Measurements from ENCODE around the gene SLC35C1. TPM values are rescaled to one million over a fixed set of nuclear protein-coding genes. Genes with fewer than 3 reads are reported as not detected.
"Not testable (repeated sequence)": the region's sequence is repeated elsewhere in the genome, so short reads cannot be mapped to it uniquely, and the experiment has no call there.

The SLC35C1 gene
- total RNA-seq, 1 experiment from 2014 or later = 15.6 TPM

DNA sequence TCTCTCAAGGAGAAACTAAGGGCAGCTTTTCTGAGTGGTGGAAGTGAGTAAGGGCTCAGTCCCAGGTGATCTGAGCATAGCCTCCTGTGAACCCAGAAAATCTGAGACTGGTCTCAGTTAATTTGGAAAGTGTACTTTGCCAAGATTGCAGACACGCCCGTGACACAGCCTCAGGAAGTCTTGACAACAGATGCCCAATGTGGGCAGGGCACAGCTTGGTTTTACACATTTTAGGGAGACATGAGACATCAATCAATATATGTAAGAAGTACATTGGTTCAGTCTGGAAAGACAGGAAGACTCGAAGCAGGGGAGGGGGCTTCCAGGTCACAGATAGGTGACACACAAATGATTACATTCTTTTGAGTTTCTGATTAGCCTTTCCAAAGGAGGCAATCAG is 28.8 kb downstream of the SLC35C1 start:
- H3K27ac ChIP-seq = no peak overlapping the region
- no peaks in the 10 kb centered on the region for H3K4me1 ChIP-seq (replicated peaks; ENCODE audit: insufficient read depth)
- no peak overlapping the region for H3K4me2 ChIP-seq
- ChIA-PET POLR2A (ENCODE audit: unreplicated experiment) (no interaction called here), CTCF (interaction anchor here (0.6 kb wide), 1 partner anchor 599 kb away, joined by 3 read pairs; no protein-coding TSS in a partner anchor)
- H3K9me3 ChIP-seq (ENCODE audit: insufficient read depth, low read depth) = no peaks in the 10 kb centered on the region
- DNase-seq = no peak
- H3K27me3 ChIP-seq (ENCODE audit: insufficient read depth, low read depth) = peaks cover 16% of the 10 kb centered on the region
- no peaks in the 10 kb centered on the region for H3K36me3 ChIP-seq (ENCODE audit: low read depth)
- no peak for TF ChIP-seq EZH2 (IDR thresholded peaks at IDR 0.05; ENCODE audit: low read depth)
- TF ChIP-seq, protein P1, sequence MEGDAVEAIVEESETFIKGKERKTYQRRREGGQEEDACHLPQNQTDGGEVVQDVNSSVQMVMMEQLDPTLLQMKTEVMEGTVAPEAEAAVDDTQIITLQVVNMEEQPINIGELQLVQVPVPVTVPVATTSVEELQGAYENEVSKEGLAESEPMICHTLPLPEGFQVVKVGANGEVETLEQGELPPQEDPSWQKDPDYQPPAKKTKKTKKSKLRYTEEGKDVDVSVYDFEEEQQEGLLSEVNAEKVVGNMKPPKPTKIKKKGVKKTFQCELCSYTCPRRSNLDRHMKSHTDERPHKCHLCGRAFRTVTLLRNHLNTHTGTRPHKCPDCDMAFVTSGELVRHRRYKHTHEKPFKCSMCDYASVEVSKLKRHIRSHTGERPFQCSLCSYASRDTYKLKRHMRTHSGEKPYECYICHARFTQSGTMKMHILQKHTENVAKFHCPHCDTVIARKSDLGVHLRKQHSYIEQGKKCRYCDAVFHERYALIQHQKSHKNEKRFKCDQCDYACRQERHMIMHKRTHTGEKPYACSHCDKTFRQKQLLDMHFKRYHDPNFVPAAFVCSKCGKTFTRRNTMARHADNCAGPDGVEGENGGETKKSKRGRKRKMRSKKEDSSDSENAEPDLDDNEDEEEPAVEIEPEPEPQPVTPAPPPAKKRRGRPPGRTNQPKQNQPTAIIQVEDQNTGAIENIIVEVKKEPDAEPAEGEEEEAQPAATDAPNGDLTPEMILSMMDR (conservative IDR thresholded peaks at IDR 0.05) = no peak
- H3K4me3 ChIP-seq = no peak overlapping the region
- H3K9me2 ChIP-seq (ENCODE audit: insufficient read depth) = no peaks in the 10 kb centered on the region
- H3K79me2 ChIP-seq (ENCODE audit: low read depth) = no peaks in the 10 kb centered on the region
- intact Hi-C loops (cut with micrococcal nuclease; ENCODE audit: unreplicated experiment) = no loop called here
- no TSS peak for BruUV-seq (replicated peaks)
- no peak overlapping the region for H2AFZ ChIP-seq
- H3F3A ChIP-seq (ENCODE audit: insufficient read depth, low read depth) = no peaks in the 10 kb centered on the region
- H4K20me1 ChIP-seq (ENCODE audit: insufficient read depth) = no peaks in the 10 kb centered on the region

DNA sequence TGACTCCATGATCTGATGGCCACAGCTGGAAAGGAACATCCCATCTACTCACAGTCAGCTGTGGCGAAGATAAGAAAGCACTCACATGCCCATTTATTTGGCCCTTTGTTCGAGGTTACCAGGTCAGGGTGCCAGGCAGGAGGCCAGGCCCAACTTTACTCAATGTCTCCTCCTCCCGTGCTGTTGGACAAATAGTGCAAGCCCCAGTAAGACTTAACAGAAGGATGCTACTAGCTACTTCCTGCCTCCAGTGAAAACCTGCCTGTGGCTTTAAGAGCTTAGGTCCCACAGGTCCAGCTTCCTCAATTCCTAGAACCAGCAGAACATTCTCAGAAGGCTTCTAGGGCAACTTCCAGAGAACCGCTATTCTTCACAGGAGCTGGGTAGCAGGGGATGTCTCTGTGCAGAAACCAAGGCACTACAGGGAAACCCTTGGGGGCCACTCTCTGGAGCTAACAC is 29.4 kb downstream of the SLC35C1 start:
- Histone ChIP-seq H3K36me3 (ENCODE audit: low read depth) (no peaks in the 10 kb centered on the region), H2AFZ (no peak overlapping the region), H3K9me2 (ENCODE audit: insufficient read depth) (no peaks in the 10 kb centered on the region), H4K20me1 (ENCODE audit: insufficient read depth) (no peaks in the 10 kb centered on the region), H3K79me2 (ENCODE audit: low read depth) (no peaks in the 10 kb centered on the region), H3K9me3 (ENCODE audit: insufficient read depth, low read depth) (no peaks in the 10 kb centered on the region), H3K4me1 (replicated peaks; ENCODE audit: insufficient read depth) (no peaks in the 10 kb centered on the region), H3K4me3 (no peak overlapping the region), H3F3A (ENCODE audit: insufficient read depth, low read depth) (no peaks in the 10 kb centered on the region), H3K27ac (no peak overlapping the region), H3K4me2 (no peak overlapping the region), H3K27me3 (ENCODE audit: insufficient read depth, low read depth) (peaks cover 14% of the 10 kb centered on the region)
- no TSS peak for BruUV-seq (replicated peaks)
- no peak for DNase-seq
- TF ChIP-seq, protein P1 (conservative IDR thresholded peaks at IDR 0.05) = no peak
- TF ChIP-seq EZH2 (IDR thresholded peaks at IDR 0.05; ENCODE audit: low read depth) = no peak
- ChIA-PET CTCF (interaction anchor here (0.6 kb wide), 1 partner anchor 598 kb away, joined by 3 read pairs; no protein-coding TSS in a partner anchor), POLR2A (ENCODE audit: unreplicated experiment) (no interaction called here)
- intact Hi-C loops (cut with micrococcal nuclease; ENCODE audit: unreplicated experiment) = no loop called here

DNA sequence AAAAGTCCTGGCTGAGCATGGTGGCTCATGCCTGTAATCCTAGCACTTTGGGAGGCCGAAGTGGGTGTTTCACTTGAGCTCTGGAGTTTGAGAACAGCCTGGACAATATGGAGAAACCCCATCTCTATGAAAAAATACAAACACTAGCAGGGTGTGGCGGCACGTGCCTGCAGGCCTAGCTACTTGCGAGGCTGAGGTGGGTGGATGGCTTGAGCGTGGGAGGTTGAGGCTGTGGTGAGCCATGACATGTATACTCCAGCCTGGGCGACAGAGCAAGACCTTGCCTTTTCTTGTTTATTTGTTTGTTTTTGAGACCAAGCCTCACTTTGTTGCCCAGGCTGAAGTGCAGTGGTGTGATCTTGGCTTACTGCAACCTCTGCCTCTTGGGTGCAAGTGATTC is 34.3 kb downstream of the SLC35C1 start:
- no peak overlapping the region for H3K27ac ChIP-seq
- peaks cover 8% of the 10 kb centered on the region; the same call in 1 of the 2 replicates for H3K4me1 ChIP-seq (replicated peaks; ENCODE audit: insufficient read depth)
- H3K79me2 ChIP-seq (ENCODE audit: low read depth) = no peaks in the 10 kb centered on the region
- intact Hi-C loops (cut with micrococcal nuclease; ENCODE audit: unreplicated experiment) = no loop called here
- no TSS peak for BruUV-seq (replicated peaks)
- no peaks in the 10 kb centered on the region for H4K20me1 ChIP-seq (ENCODE audit: insufficient read depth)
- H3K4me3 ChIP-seq = no peak overlapping the region
- ChIA-PET CTCF (no interaction called here), POLR2A (ENCODE audit: unreplicated experiment) (no interaction called here)
- H3F3A ChIP-seq (ENCODE audit: insufficient read depth, low read depth) = peaks cover 8% of the 10 kb centered on the region; the same call in 1 of the 2 replicates
- peaks cover 14% of the 10 kb centered on the region for H3K27me3 ChIP-seq (ENCODE audit: insufficient read depth, low read depth)
- H3K9me2 ChIP-seq (ENCODE audit: insufficient read depth) = no peaks in the 10 kb centered on the region
- no peaks in the 10 kb centered on the region for H3K36me3 ChIP-seq (ENCODE audit: low read depth)
- DNase-seq = no peak
- H3K9me3 ChIP-seq (ENCODE audit: insufficient read depth, low read depth) = no peaks in the 10 kb centered on the region
- no peak overlapping the region for H3K4me2 ChIP-seq
- TF ChIP-seq EZH2 (IDR thresholded peaks at IDR 0.05; ENCODE audit: low read depth) = no peak
- TF ChIP-seq, protein P1 (conservative IDR thresholded peaks at IDR 0.05) = no peak
- H2AFZ ChIP-seq = no peak overlapping the region

DNA sequence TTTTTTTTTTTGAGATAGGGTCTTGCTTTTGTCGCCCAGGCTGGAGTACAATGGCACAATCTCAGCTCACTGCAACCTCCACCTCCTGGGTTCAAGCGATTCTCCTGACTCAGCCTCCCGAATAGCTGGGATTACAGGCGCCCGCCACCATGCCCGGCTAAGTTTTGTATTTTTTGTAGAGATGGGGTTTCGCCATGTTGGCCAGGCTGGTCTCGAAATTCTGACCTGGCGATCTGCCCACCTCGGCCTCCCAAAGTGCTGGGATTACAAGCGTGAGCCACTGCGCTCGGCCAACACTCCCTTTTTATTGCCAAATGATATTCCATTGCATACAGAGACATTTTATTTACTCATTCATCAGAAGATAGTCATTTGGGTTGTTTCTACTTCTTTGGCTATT is 35.3 kb downstream of the SLC35C1 start:
- H3K4me1 ChIP-seq (replicated peaks; ENCODE audit: insufficient read depth); H3K79me2 ChIP-seq (ENCODE audit: low read depth); H3K9me3 ChIP-seq (ENCODE audit: insufficient read depth, low read depth); DNase-seq; H2AFZ ChIP-seq; H3K36me3 ChIP-seq (ENCODE audit: low read depth); H3K4me2 ChIP-seq; H3F3A ChIP-seq (ENCODE audit: insufficient read depth, low read depth); H4K20me1 ChIP-seq (ENCODE audit: insufficient read depth); H3K27ac ChIP-seq; POLR2A ChIA-PET (ENCODE audit: unreplicated experiment); H3K4me3 ChIP-seq; H3K9me2 ChIP-seq (ENCODE audit: insufficient read depth); CTCF ChIA-PET; BruUV-seq (replicated peaks): not testable (repeated sequence)
- intact Hi-C loops (cut with micrococcal nuclease; ENCODE audit: unreplicated experiment) = loop anchor here (10.0 kb wide), 1 partner anchor 395 kb away; no protein-coding TSS in a partner anchor
- peaks cover 14% of the 10 kb centered on the region for H3K27me3 ChIP-seq (ENCODE audit: insufficient read depth, low read depth)
